ENCODE measurements around the gene APOO. TPM values are rescaled to one million over a fixed set of nuclear protein-coding genes. Genes with fewer than 3 reads are reported as not detected.

APOO gene
- total and polyA plus RNA-seq, 2 experiments from 2014 or later = 44.9 to 161 TPM

GRCh38 chrX:23849241-23849640 lies 58.5 kb downstream of the APOO start:
- Histone ChIP-seq H3K4me3 (no peak overlapping the region), H3K9me3 (ENCODE audit: low read depth) (no peaks in the 10 kb centered on the region), H3K36me3 (no peaks in the 10 kb centered on the region), H3K27me3 (no peaks in the 10 kb centered on the region), H3K4me1 (ENCODE audit: low read depth) (peaks cover 16% of the 10 kb centered on the region), H3K27ac (no peak overlapping the region)
- no peak for TF ChIP-seq CTCF (IDR thresholded peaks at IDR 0.05; ENCODE audit: low read depth, low read length)
- DNase-seq (ENCODE audit: low read depth in 1 of 2, low spot score in 1 of 2) = no peak

- Histone ChIP-seq H3K27me3 (no peaks in the 10 kb centered on the region), H3K4me3 (no peak overlapping the region), H3K27ac (peak overlapping the region; percentile 87), H3K4me1 (ENCODE audit: low read depth) (peaks cover 16% of the 10 kb centered on the region), H3K9me3 (ENCODE audit: low read depth) (no peaks in the 10 kb centered on the region), H3K36me3 (no peaks in the 10 kb centered on the region)
- peak in 1 of 2 donors; percentile 64 for DNase-seq (ENCODE audit: low read depth in 1 of 2, low spot score in 1 of 2)
- no peak for TF ChIP-seq CTCF (IDR thresholded peaks at IDR 0.05; ENCODE audit: low read depth, low read length)
These were observed 62.4 kb downstream of the APOO start for GRCh38 chrX:23845351-23845817.

GRCh38 chrX:23844502-23845138 lies 63.1 kb downstream of the APOO start:
- H3K27me3 ChIP-seq = no peaks in the 10 kb centered on the region
- no peak for TF ChIP-seq CTCF (IDR thresholded peaks at IDR 0.05; ENCODE audit: low read depth, low read length)
- H3K27ac ChIP-seq = peak overlapping the region; percentile 87
- no peak overlapping the region for H3K4me3 ChIP-seq
- no peaks in the 10 kb centered on the region for H3K36me3 ChIP-seq
- DNase-seq (ENCODE audit: low read depth in 1 of 2, low spot score in 1 of 2) = peak; percentile 15 to 29
- H3K4me1 ChIP-seq (ENCODE audit: low read depth) = peaks cover 16% of the 10 kb centered on the region
- H3K9me3 ChIP-seq (ENCODE audit: low read depth) = no peaks in the 10 kb centered on the region

GRCh38 chrX:23841847-23842522 lies 65.8 kb downstream of the APOO start:
- H3K27me3 ChIP-seq = no peaks in the 10 kb centered on the region
- no peak for DNase-seq (ENCODE audit: low read depth in 1 of 2, low spot score in 1 of 2)
- no peaks in the 10 kb centered on the region for H3K36me3 ChIP-seq
- H3K27ac ChIP-seq = no peak overlapping the region
- no peak overlapping the region for H3K4me3 ChIP-seq
- no peak for TF ChIP-seq CTCF (IDR thresholded peaks at IDR 0.05; ENCODE audit: low read depth, low read length)
- H3K9me3 ChIP-seq (ENCODE audit: low read depth) = no peaks in the 10 kb centered on the region
- peaks cover 16% of the 10 kb centered on the region for H3K4me1 ChIP-seq (ENCODE audit: low read depth)

GRCh38 chrX:23840674-23841073 lies 67.1 kb downstream of the APOO start:
- Histone ChIP-seq H3K27ac (no peak overlapping the region), H3K9me3 (ENCODE audit: low read depth) (no peaks in the 10 kb centered on the region), H3K27me3 (no peaks in the 10 kb centered on the region), H3K36me3 (no peaks in the 10 kb centered on the region), H3K4me3 (no peak overlapping the region), H3K4me1 (ENCODE audit: low read depth) (peaks cover 15% of the 10 kb centered on the region)
- DNase-seq (ENCODE audit: low read depth in 1 of 2, low spot score in 1 of 2) = no peak
- TF ChIP-seq CTCF (IDR thresholded peaks at IDR 0.05; ENCODE audit: low read depth, low read length) = no peak

Data from cardiac muscle cell (in vitro differentiated cells and primary cell).